GM21619 (cell line): ENCODE results near the gene SLC35A4.

Experiments used
- ATAC-seq: cut with Tn5 transposase; IDR thresholded peaks from one replicate; pipeline ENCODE4 v1.9.1; 2021; ENCODE audit not compliant: unreplicated experiment

The SLC35A4 gene

GRCh38 chr5:140564196-140565023 lies at the start of gene SLC35A4, which contains the start of gene APBB3:
TSS of gene SLC35A4 (plus strand) at chr5:140564828. CDS start at chr5:140567170, 2,342 bp downstream.
TSS of gene APBB3 (minus strand) at chr5:140564598. CDS start at chr5:140564245, 353 bp downstream.
- peak; percentile 86 for ATAC-seq

- no peak for ATAC-seq
Measured at GRCh38 chr5:140524003-140524402, 40.6 kb upstream of the SLC35A4 start.

DNA sequence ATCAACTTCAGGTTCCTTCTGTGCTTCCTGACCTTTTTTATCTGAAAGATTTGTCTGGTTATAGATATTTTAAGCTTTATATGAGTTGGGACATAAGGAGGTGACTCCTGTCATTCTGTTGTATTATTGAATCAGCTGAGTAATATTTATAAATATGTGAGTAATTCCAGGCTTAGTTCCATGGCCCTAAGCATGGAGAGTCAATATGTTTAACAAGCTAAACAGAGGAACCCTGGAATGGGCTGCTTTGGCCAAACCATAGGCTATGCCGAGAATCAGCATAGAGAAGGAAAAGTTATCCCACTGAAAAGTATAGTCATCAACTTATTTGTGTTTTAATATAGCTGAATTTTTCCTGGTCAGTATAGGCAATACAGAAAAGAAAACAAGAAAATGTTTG lies 24.4 kb upstream of the SLC35A4 start:
- no peak for ATAC-seq

GRCh38 chr5:140542972-140543371 lies 21.7 kb upstream of the SLC35A4 start:
- no peak for ATAC-seq

DNA sequence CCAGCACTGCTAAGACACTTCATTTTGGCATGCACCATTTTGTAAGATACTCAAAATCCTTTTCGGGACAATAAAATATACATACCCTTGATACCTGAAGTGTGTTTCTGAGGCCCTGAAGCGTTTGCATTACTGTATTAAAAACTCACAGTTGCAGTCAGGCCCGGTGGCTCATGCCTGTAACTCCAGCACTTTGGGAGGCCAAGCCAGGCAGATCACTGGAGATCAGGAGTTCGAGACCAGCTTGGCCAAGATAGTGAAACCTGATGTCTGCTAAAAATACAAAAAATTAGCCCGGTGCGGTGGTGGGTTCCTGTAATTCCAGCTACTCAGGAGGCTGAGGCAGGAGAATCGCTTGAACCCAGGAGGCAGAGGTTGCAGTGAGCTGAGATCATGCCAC lies 19.6 kb upstream of the SLC35A4 start:
- no peak for ATAC-seq

GRCh38 chr5:140545606-140546005 lies 19.0 kb upstream of the SLC35A4 start:
- ATAC-seq = no peak

- no peak for ATAC-seq
Measured at GRCh38 chr5:140546851-140547507, 17.6 kb upstream of the SLC35A4 start.

DNA sequence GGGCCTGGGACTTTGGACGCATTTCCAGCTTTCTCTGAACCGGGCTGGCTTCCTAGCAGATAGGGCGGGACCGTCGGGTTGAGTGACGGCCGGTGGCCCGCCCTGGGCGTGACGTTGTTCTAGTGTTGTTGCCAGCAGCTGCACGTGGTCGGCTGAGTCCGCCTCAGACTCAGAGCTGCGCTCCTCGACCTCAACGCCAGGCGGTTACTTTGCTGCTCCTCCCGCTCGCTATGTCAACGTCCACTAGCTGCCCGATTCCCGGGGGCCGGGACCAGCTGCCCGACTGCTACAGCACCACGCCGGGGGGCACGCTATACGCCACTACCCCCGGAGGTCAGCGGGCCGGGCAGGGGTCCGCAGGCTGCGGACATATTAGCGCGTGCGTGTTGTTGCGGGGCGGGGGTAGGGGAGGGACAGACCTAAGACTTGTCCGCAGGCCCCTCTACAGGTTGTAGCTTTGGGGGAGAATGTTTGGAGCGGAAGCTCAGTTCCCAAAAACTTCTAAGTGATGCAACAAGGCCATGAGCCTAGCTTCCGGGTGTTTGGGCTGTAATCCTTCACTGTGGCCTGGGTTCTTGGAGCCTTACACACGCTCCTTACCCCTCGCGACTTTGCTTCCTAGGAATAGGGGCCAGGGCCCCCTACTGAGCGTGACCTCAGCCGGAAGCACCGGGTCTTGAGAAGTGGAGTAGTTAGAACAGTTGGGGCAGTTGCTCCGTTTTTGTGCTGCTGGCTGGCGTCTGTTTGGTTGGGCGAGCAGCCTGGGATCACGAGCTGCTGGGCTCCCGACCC lies 16.9 kb upstream of the SLC35A4 start, which contains the start of gene EIF4EBP3:
Gene EIF4EBP3 (plus strand): TSS at position 155 of the 792 bp plus-strand sequence. CDS start 76 bp downstream, at position 231.
- peak; percentile 99 for ATAC-seq

DNA sequence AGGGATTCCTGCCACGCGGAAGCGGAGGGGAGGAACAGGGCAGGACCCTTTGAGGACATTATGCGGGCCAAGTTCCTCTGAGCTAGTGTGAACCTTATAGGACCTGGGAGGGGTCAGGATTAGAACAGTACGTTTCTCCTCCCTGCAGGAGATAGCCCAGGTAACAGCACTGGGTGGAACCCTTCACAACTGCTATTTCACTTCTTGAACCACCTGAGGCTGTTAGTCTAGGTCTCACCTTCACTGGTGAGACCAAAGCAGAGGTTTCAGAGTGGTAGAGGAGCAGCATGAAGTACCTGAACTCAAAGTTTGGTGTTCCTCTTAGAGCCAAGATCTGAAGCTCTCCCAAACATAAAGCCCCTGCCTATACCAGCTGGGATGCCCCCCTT lies 16.3 kb upstream of the SLC35A4 start:
- ATAC-seq = no peak

DNA sequence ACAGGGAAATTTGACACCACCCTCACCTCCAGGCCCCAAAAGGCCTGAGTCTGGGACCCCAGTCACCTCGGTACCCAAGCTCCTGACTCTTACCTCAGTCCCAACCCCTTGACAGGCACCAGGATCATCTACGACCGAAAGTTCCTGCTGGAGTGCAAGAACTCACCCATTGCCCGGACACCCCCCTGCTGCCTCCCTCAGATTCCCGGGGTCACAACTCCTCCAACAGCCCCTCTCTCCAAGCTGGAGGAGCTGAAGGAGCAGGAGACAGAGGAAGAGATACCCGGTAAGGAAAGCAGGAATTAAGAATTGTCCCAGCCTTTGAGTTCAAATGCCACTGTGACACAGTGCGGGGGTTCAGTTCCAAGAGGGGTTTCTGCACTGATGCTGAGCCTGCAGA lies 15.8 kb upstream of the SLC35A4 start:
- ATAC-seq = no peak

DNA sequence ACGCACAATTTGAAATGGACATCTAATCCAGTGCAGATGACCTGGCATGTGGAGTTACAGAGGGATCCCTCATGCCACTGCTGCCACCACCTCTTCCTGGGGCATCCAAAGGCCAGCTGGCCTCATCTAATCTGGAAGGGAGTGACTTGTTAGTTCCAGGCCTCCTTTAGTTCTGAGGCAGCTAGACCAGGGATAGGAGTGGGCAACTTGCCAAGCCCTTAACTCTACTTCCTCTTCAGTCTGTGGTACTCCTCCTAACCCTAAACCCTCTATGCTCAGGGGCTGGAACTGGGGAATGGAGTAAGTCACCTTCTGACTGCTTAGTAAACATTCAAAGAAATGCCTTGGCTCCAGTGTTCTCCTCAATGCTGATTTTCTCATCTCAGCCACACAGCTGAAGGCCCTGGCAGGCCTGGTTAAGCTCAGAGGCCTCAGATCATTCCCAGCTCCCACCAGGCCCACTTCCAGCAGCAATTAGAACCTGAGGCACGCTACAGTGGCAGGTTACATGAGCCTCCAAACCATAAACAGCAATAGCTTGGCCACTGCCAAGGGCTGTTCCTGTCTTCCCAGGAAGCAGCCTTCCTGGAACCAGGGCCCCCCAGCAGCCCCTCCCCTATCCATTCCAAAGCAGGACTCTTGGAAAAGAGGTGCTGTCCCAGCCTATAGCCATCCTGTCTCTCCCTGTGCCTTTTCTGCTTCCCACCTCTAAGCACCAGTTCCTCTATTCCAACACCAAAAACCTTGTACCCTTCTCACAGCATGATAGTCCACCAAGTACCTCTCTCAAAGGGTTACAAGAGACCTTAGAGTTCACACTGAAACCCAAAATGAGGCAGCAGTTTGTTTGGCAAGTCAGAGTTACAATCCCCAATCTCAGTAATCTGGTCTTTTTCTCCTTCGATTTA lies 15.1 kb upstream of the SLC35A4 start:
- ATAC-seq = no peak

- ATAC-seq = no peak
Measured at GRCh38 chr5:140550147-140551079, 14.2 kb upstream of the SLC35A4 start.

- no peak for ATAC-seq
Measured at GRCh38 chr5:140551872-140552271, 12.8 kb upstream of the SLC35A4 start.

- no peak for ATAC-seq
Measured at GRCh38 chr5:140553657-140554056, 11.0 kb upstream of the SLC35A4 start.

DNA sequence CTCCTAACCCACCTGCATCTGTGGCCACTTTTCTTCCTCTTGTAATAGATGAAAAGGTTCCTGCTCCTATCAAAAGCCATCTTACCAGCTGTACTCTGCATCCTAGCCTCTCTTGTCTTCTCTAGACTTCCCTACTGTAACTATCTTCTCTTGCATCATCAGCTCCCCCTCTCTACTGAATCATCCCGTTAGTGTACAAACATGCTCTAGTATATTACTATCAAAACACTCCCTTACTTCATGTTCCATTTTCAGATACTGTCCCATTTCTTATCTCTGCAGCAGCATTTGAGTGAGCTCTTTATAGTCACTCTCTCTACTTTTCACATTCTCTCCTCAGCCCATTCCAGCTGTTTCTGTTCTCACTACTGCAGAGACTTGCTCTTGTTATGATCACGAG lies 10.2 kb upstream of the SLC35A4 start:
- no peak for ATAC-seq

- no peak for ATAC-seq
Measured at GRCh38 chr5:140555747-140556312, 8.8 kb upstream of the SLC35A4 start.

GRCh38 chr5:140556438-140556837 lies 8.2 kb upstream of the SLC35A4 start:
- no peak for ATAC-seq

DNA sequence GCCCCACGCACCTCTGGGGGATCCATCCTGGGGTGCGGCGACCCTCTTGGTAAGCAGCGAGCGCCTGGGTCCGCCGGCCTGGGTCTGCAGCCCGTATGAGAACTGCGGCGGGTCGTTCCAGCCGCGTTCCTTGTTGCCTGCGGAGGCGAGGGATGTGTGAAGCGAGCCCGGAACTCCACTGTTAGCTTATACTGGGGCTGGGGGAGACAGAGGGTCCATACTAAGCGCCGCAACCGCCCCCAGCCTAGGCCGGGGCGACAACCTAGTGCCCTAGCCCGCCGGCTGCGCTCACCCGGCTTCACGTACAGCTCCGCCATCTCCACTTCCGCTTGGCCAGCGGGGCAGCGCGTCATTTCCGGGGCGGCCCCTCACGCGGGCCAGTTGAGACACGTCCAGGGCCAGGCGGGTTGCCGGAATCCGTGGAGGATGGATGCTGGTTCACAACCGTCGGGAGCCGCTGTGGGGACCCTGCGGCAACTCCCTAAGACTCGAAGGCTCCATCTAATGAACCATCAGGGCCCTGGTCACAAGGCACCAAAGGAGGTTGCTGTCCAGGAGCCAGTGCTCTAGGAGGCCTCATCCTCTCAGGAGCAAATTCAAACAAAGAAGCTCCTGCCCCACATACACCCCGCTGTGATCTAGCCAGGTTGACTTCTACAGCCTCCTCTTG lies 7.4 kb upstream of the SLC35A4 start, which contains the start of gene SRA1:
Gene SRA1 (minus strand): TSS at position 338 of the 670 bp plus-strand sequence. CDS start 21 bp downstream, at position 317.
- peak; percentile 98 for ATAC-seq
